Daoy (cell line): ENCODE data around the gene FXYD2. TPM values are rescaled to one million over a fixed set of nuclear protein-coding genes. Genes with fewer than 3 reads are reported as not detected.

ENCODE experiments used
- DNase-seq: peaks from one replicate; pipeline ENCODE4 v3.0.0-alpha.2; 2015; ENCODE audit warnings: low read depth
- total RNA-seq: library from RNA; depleted of rRNA; stranded (reverse); fragments of >200 nt; shearing (Covaris generic); gene quantifications from 2 replicates; pipeline ENCODE4 v1.2.3, GENCODE V29; 2014

The FXYD2 gene
- total RNA-seq, 1 experiment from 2014 or later, result not detected

GRCh38 chr11:117857734-117858414 is 33.3 kb upstream of the FXYD2 start:
- no peak for DNase-seq

DNA sequence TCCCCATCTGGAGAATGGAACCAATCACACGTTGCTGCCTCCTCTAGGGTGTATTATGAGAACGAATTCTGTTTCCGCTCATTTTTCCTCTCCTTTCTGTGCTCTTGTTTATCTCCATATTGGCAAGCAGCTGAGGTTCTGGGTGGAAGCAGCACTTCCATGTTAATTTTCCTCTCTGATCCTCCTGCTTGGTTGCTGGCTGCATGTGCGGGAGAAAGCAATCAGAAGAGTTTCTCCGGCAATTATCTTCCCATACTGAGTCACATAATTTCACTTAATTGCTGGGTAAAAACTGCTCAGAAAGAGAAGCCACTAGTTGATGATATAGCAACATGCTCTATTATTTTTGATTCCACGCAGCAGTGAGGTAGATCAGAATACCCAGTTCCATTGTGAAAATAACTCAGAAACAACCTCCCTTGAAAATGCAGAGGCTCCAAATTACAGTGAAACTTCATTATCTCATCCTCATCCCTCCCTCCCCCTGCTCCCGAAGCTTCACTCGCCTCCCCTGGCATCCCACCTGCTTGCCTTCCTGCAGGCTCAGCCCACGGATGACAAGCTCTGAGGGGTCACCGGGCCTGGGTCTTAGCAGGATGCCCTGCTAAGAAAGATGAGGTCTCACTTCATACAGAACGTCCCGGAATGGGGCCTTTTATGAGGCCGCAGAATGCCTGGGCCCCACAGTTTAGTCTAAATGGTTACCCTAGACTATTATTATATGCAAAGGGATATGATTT is 31.5 kb upstream of the FXYD2 start:
- no peak for DNase-seq

GRCh38 chr11:117855186-117855845 is 30.8 kb upstream of the FXYD2 start:
- no peak for DNase-seq

DNA sequence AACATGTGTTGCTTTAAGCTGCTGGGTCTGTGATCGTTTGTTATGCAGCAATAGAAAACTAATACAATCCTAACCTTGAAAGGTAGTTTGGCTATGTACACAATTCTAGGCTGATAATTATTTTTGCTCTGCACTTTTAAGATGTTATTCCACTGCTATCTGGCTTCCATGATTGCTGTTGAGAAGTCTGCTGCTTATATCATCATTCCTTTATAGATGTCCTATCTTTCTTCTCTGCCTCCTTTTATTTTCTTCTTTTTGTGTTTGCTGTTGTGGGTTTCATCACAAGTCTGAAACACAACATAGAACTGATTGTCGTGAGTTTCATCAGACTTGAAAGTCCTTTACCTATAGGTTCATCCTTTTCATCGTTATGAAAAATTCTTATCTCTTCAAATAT is 27.8 kb upstream of the FXYD2 start:
- no peak for DNase-seq

- no peak for DNase-seq
Measured at GRCh38 chr11:117851852-117852251, 27.3 kb upstream of the FXYD2 start.

GRCh38 chr11:117851106-117851505 is 26.6 kb upstream of the FXYD2 start:
- peak; percentile 31 for DNase-seq

- no peak for DNase-seq
Measured at GRCh38 chr11:117849781-117850414, 25.4 kb upstream of the FXYD2 start.

GRCh38 chr11:117843666-117844484 is 19.3 kb upstream of the FXYD2 start:
- DNase-seq, result peak; percentile 75

DNA sequence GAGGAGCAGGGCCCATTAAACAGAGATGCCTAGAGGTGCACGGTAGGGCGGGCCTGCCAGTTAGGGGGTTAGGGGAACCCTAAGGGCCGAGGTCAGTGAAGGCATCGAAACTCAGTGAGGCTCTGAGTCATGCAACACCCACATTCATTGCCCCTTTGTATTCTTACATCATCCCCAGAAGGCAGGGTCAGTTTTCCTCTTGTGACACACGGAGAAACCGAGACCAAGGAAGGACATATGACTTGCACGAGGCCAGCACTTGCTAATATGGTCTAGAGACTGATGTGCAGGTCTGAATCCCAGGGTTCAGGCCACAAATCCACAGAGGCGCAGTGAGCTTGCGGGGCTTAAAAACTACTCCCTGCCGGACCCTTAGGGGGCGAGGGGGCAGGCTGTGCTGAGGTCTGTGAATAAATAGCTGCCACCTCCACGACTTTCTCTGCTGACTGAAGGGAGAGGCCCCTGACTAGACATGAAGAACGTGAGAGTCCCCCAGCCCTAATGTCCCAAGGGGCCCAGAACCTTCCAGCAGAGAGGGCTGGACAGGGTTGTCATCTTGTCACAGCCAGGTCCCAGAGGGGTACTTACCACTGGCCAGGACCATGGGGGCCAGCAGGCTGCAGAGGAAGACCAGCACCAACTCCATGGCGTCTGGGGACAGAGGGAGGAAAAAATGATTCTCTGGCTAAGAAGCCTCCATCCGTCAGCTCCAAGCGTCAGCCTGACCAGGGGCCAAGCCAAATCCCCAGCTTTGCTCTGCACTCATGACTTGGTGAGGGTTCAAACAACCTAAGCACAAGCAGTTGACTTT is 17.8 kb upstream of the FXYD2 start:
- DNase-seq, result no peak

- DNase-seq, result no peak
Measured at GRCh38 chr11:117841551-117842031, 17.0 kb upstream of the FXYD2 start.

DNA sequence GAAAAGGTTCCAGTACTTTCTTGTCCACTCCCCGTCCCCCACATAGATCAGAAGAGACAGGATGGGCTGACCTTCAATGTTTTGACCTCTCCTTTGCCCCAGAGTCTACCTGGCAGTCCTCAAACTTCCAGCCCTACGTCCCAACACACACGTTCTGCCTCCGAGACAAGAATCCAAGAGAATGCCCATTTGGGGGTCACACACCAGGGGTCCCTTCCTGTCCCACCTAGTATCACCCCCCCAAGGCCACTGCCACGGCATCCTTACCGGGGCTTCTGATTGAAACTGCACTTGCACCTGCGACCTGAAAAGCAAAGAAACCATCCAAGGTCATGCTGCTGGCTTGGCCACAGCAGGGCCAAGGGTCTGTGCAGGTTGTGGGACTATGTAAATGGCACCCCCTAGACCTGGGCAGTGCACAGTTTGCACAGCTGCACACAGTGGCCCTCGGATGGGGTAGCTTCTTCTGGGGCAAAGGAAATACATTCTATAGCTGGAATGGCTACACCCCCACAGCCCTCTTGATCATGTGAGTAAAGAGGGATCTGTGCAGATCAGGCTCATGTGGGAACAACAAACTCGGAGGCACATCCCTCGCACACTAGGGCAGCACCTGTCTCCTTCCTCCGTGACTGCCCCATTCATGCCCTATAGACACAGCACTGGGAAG is 16.5 kb upstream of the FXYD2 start:
- no peak for DNase-seq

DNA sequence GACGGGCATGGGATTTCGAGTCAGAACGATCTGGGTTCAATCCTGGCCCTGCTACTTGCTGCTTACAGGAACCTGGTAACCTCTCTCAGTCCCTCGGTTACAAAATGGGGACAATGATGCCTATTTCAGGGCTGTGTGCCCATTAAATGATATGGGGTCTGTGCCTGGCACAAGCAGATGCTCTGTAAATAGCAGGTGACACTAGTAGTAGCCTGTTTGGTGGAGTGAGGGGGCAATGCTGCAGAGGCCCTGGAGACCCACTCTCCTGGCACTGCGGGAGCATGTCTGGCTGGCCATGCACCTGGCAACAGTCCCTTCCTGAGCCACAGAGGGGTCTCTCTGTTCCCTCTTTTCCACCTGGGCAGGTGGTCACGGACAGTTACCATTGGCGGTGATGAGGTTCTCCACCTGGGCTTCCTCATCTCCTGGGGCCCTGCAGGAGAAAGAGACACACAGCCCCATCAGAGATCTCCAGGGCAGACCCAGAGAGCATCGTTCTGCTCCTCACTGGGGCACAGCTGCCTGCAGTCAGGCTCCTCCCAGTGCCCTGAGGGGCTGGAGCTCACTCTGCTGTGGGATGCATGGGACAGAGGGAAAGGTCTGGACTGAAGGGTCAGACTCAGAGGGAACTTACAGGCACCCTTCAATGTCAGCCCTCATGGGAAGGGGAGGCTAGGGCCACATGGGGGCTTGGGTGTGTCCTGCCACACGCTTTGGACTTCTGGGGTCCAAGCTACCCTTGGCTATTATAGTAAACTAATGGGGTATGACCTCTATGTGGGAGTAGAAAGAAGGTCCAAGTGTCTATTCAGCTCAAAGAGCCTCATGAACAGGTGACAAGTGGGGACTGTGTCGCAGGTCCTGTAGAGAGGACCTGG is 15.6 kb upstream of the FXYD2 start:
- DNase-seq, result no peak

DNA sequence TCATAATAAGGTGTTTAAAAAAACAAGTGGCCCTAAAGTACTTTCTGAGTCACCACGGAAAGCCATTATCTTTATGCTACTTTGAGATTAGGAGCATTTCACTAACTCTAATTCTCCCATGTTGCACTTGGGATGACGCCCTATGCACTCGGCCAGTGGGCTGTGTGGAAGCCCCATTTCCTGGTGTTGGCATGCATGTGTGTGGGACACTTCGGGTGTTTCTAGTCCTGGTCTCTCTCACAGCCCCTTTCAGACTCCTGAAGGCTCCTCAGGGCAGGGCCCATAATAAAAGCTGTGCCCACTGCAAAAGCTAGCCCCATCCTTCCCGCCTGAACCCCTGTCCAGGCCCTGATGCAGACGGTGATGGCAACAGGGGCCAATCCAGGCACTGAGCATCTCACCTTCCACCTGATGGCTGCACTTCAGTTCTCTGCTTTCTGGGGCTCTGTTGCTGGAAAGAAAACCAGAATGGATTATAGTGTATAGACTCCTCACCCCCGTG is 14.9 kb upstream of the FXYD2 start:
- DNase-seq, result no peak

GRCh38 chr11:117838901-117839300 is 14.4 kb upstream of the FXYD2 start:
- no peak for DNase-seq

DNA sequence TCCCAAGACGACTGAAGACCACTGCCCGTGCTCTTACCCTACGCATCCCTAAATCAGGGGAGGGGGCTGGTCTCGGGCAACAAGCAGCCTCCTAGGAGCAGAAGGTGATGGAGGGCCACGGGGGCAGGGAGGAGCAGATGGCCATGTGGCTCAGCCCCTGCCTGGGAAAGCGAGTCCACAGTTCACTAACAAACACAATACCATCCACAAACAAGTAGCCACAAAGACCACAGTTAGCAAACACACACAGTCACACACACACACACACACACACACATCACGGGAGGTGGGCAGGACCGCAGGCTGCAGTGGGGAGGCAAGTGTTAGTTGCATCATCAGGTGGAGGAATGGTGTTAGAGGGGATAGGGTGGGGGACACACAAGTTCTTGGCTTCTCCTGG is 13.2 kb upstream of the FXYD2 start:
- no peak for DNase-seq

GRCh38 chr11:117837070-117837776 is 12.7 kb upstream of the FXYD2 start:
- DNase-seq, result no peak

DNA sequence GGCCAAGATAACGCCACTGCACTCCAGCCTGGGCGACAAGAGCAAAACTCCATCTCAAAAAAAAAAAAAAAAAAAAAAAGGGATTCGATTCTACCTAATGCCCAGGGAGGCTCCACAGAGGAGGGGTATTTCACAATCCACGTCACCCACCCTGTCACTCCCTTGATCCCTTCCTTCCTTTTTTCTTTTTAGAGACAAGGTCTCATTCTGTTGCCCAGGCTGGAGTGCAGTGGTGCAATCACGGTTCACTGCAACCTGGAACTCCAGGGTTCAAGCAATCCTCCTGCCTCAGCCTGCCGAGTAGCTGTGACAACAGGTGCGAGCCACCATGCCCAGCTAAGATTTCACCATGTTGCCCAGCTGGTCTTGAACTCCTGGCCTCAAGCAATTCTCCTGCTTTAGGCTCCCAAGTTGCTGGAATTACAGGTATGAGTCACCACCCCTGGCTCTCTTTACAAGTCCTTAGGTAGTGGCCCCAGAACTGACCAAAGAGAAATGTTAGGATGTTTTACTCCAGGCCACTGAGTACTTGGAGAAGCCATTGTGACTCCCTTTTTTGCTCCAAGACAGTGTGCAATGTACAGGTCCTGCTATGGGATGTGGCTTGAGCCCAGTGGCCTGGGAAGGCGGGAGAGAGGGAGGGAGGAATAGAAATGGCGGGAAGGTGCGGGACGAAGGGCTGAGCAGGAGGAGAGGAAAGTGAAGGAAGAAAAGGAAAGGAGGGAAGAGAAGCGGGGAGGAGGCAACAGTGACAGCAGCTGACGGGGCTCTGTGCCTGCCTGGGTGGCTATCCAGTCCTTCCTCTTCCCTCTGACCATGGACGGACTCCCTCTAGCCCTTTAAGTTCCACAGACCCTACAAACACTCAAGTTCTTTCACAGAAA is 11.8 kb upstream of the FXYD2 start:
- DNase-seq, result no peak
